Measurements from ENCODE around the gene SH3GL2. TPM values are rescaled to one million over a fixed set of nuclear protein-coding genes. Genes with fewer than 3 reads are reported as not detected.

The SH3GL2 gene
- total and polyA plus RNA-seq, 2 donors (not counting 1 experiment from before 2014, with no cell fraction given): not detected

DNA sequence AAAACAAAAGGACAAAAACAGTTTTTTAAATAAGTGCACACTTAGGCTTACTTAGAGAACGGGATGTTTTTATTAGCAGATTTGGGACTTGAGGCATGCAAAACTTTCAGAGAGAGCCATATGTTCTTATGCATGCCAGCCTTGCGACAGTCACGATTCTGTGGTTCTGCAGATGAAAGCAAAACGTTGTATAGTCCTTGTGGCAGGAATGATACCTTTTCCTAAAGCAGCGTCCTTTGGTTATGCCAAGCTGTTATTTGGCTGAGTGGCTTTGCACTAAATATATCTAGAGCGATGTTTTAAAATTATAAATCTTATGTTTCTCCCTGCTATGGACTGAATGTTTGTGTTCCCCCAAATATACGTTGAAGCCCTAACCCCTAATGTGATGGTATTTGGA, 152.0 kb downstream of the SH3GL2 start:
- no peak overlapping the region for H2AFZ ChIP-seq (ENCODE audit: insufficient read depth, low read depth, low read length, poor library complexity, severe bottlenecking)

DNA sequence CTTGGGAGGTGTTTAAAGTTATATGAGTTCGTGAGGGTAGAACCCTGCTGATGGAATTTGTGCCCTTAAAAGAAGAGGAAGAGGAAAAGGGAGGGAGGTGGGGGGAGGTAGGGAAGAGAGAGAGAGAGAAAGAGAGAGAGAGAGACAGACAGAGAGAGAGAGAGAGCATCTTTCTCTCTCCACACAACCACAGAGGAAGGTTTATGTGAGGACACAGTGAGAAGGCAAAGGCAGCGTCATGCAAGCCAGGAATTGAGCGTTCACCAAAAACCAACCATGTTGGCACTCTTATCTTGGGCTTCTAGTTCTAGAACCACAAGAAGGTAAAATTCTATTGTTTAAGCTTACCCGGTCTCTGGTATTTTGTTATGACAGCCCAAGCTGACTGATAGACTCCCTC, 152.4 kb downstream of the SH3GL2 start:
- Mint-ChIP-seq H3K4me3 (no peak overlapping the region), H3K9me3 (ENCODE audit: insufficient read depth) (no peaks in the 10 kb centered on the region), H3K27me3 (no peaks in the 10 kb centered on the region), H3K27ac (no peak overlapping the region), H3K4me1 (no peaks in the 10 kb centered on the region)
- no peak overlapping the region for H3K4me2 ChIP-seq (replicated peaks; ENCODE audit: low read depth, low read length, poor library complexity, severe bottlenecking)
- ChIA-PET CTCF (no interaction called here), POLR2A (no interaction called here)
- no CpG with 5 or more reads among the region's 4 CpGs for WGBS (ENCODE audit: insufficient coverage)
- H3K36me3 ChIP-seq (replicated peaks in 1 of 2; ENCODE audit: control extremely low read depth in 1 of 2, control insufficient read depth in 1 of 2, extremely low read depth in 1 of 2, insufficient read depth in 2 of 2, low read length in 1 of 2): no peaks in the 10 kb centered on the region
- no peak overlapping the region for H3K27ac ChIP-seq (ENCODE audit: low read length in 2 of 2)
- TF ChIP-seq, protein P1, sequence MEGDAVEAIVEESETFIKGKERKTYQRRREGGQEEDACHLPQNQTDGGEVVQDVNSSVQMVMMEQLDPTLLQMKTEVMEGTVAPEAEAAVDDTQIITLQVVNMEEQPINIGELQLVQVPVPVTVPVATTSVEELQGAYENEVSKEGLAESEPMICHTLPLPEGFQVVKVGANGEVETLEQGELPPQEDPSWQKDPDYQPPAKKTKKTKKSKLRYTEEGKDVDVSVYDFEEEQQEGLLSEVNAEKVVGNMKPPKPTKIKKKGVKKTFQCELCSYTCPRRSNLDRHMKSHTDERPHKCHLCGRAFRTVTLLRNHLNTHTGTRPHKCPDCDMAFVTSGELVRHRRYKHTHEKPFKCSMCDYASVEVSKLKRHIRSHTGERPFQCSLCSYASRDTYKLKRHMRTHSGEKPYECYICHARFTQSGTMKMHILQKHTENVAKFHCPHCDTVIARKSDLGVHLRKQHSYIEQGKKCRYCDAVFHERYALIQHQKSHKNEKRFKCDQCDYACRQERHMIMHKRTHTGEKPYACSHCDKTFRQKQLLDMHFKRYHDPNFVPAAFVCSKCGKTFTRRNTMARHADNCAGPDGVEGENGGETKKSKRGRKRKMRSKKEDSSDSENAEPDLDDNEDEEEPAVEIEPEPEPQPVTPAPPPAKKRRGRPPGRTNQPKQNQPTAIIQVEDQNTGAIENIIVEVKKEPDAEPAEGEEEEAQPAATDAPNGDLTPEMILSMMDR (IDR thresholded peaks at IDR 0.05): no peak
- no peak for TF ChIP-seq EZH2 (IDR thresholded peaks at IDR 0.05; ENCODE audit: borderline replicate concordance, insufficient read depth, low read depth, low read length, poor library complexity, severe bottlenecking)
- H2AFZ ChIP-seq (ENCODE audit: insufficient read depth, low read depth, low read length, poor library complexity, severe bottlenecking): no peak overlapping the region
- no peaks in the 10 kb centered on the region for H3K4me1 ChIP-seq (ENCODE audit: control insufficient read depth in 2 of 2, insufficient read depth in 2 of 2, low read length in 2 of 2)
- no peak overlapping the region for H3K9ac ChIP-seq (ENCODE audit: low read length)
- H4K20me1 ChIP-seq (ENCODE audit: control insufficient read depth, insufficient read depth, low read length, poor library complexity, severe bottlenecking): no peaks in the 10 kb centered on the region
- no peaks in the 10 kb centered on the region for H3K79me2 ChIP-seq (ENCODE audit: control insufficient read depth, insufficient read depth, low read length)
- H3K9me3 ChIP-seq (ENCODE audit: control extremely low read depth in 1 of 3, control insufficient read depth in 2 of 3, insufficient read depth in 1 of 3, low read length in 2 of 3): no peaks in the 10 kb centered on the region
- intact Hi-C loops (cut with micrococcal nuclease): no loop called here
- DNase-seq (no peak), ATAC-seq (ENCODE audit: low read depth) (no peak)
- no peaks in the 10 kb centered on the region for H3K27me3 ChIP-seq (replicated peaks in 1 of 4; ENCODE audit: control extremely low read depth in 1 of 4, control insufficient read depth in 3 of 4, insufficient read depth in 4 of 4, low read length in 3 of 4)
- no peak overlapping the region for H3K4me3 ChIP-seq (ENCODE audit: control extremely low read depth in 1 of 5, extremely low read depth in 1 of 5, insufficient read depth in 1 of 5, low read depth in 2 of 5, low read length in 4 of 5)

More for the DNA sequence above, 152.0 kb downstream of the SH3GL2 start:
- Mint-ChIP-seq H3K27me3 (no peaks in the 10 kb centered on the region), H3K9me3 (ENCODE audit: insufficient read depth) (no peaks in the 10 kb centered on the region), H3K27ac (no peak overlapping the region), H3K4me3 (no peak overlapping the region), H3K4me1 (no peaks in the 10 kb centered on the region)
- POLR2A ChIA-PET: no interaction called here
- intact Hi-C loops (cut with micrococcal nuclease): no loop called here
- TF ChIP-seq, protein P1 (IDR thresholded peaks at IDR 0.05): no peak
- TF ChIP-seq EZH2 (IDR thresholded peaks at IDR 0.05; ENCODE audit: borderline replicate concordance, insufficient read depth, low read depth, low read length, poor library complexity, severe bottlenecking): no peak
- no peak for ATAC-seq (ENCODE audit: low read depth)
- no peak for DNase-seq
- Histone ChIP-seq H3K79me2 (ENCODE audit: control insufficient read depth, insufficient read depth, low read length) (no peaks in the 10 kb centered on the region), H3K27me3 (replicated peaks in 1 of 4; ENCODE audit: control extremely low read depth in 1 of 4, control insufficient read depth in 3 of 4, insufficient read depth in 4 of 4, low read length in 3 of 4) (no peaks in the 10 kb centered on the region), H3K9me3 (ENCODE audit: control extremely low read depth in 1 of 3, control insufficient read depth in 2 of 3, insufficient read depth in 1 of 3, low read length in 2 of 3) (no peaks in the 10 kb centered on the region), H3K27ac (ENCODE audit: low read length in 2 of 2) (no peak overlapping the region), H3K36me3 (replicated peaks in 1 of 2; ENCODE audit: control extremely low read depth in 1 of 2, control insufficient read depth in 1 of 2, extremely low read depth in 1 of 2, insufficient read depth in 2 of 2, low read length in 1 of 2) (no peaks in the 10 kb centered on the region), H3K4me3 (ENCODE audit: control extremely low read depth in 1 of 5, extremely low read depth in 1 of 5, insufficient read depth in 1 of 5, low read depth in 2 of 5, low read length in 4 of 5) (no peak overlapping the region), H4K20me1 (ENCODE audit: control insufficient read depth, insufficient read depth, low read length, poor library complexity, severe bottlenecking) (no peaks in the 10 kb centered on the region), H3K4me2 (replicated peaks; ENCODE audit: low read depth, low read length, poor library complexity, severe bottlenecking) (no peak overlapping the region), H3K4me1 (ENCODE audit: control insufficient read depth in 2 of 2, insufficient read depth in 2 of 2, low read length in 2 of 2) (no peaks in the 10 kb centered on the region), H3K9ac (ENCODE audit: low read length) (no peak overlapping the region)
- WGBS (ENCODE audit: insufficient coverage): 86% methylated on average over 4 of the region's 7 CpGs
- CTCF ChIA-PET: no interaction called here
